ENCODE data around the gene ONECUT3. TPM values are rescaled to one million over a fixed set of nuclear protein-coding genes. Genes with fewer than 3 reads are reported as not detected.

The ONECUT3 gene
- total and polyA plus RNA-seq, 10 of the 15 experiments (the other 5 are each of a cell fraction or from before 2014, with no cell fraction given) = not detected

DNA sequence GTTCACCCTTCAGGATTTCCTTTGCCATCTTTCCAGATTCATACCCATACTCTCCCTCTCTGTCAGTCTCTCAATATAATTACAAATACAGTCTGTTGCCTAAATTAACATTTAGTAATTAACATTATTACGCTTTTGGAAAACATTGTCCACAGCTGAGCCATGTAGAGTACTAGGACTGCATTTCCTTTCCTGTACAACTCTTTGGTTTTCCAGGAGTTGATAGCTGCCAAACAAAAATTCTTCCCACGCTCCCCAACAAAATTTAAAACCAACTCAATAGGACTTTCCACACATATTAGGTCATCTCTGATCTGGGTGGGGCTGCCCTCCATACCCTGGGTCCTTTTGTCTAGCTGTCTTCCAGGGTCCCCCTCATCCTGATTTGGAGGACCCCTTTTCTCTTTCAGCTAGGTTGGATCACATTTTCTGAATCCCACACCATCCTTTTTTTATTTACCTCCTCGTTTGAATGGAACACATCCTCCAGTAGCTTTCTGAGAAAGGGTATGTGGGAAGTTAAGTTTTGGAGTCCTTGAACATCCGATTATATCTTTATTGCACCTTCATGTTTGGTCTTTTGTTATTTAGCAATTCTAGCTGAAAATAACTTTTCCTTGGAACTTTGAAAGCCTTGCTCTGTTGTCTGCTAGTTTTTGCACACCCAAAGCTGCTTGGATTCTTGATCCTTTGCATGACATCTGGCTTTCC lies 17.7 kb downstream of the ONECUT3 start:
- no peak for DNase-seq (ENCODE audit: low read depth, low spot score)
- Histone ChIP-seq H3K27ac (ENCODE audit: control insufficient read depth, insufficient read depth) (no peak overlapping the region), H3K27me3 (replicated peaks in 1 of 2; ENCODE audit: control insufficient read depth in 2 of 2, insufficient read depth in 2 of 2, low read length in 1 of 2) (peaks cover 2 to 3% of the 10 kb centered on the region in 2 experiments; a peak in 3 of 4 replicates), H3K79me2 (ENCODE audit: control insufficient read depth, insufficient read depth, low read length) (no peaks in the 10 kb centered on the region), H3K4me2 (ENCODE audit: control insufficient read depth, insufficient read depth) (no peak overlapping the region), H3K36me3 (ENCODE audit: control insufficient read depth in 2 of 2, insufficient read depth in 2 of 2, low read length in 1 of 2) (no peaks in the 10 kb centered on the region), H3K4me1 (ENCODE audit: control insufficient read depth, insufficient read depth, low read length) (no peaks in the 10 kb centered on the region), H3K9me3 (replicated peaks; ENCODE audit: control insufficient read depth, insufficient read depth, low read length) (peaks cover 9% of the 10 kb centered on the region), H4K20me1 (ENCODE audit: control insufficient read depth, insufficient read depth) (no peaks in the 10 kb centered on the region), H3K4me3 (no peak overlapping the region), H2AFZ (ENCODE audit: control insufficient read depth, low read depth, low read length) (no peak overlapping the region), H3K9ac (ENCODE audit: control insufficient read depth, insufficient read depth, low read length) (no peak overlapping the region)
- ChIA-PET CTCF (interaction anchor here (1.0 to 3.6 kb wide), 4 partner anchors 11 to 225 kb away, joined by 3 to 22 read pairs (median 5); no protein-coding TSS in a partner anchor), POLR2A (no interaction called here), SMC1A (ENCODE audit: uncharacterized antibody, unreplicated experiment) (interaction anchor here (1.3 kb wide), 1 partner anchor 225 kb away, joined by 5 read pairs; no protein-coding TSS in a partner anchor), RAD21 (ENCODE audit: unreplicated experiment) (interaction anchor here (0.6 to 2.6 kb wide), 3 partner anchors 163 to 399 kb away, joined by 3 to 7 read pairs (median 3); no protein-coding TSS in a partner anchor)
- no peak for FAIRE-seq
- WGBS (ENCODE audit: insufficient coverage, insufficient replicate concordance, low lambda C conversion rate, missing lambda C conversion rate) = 21% methylated on average over 4 of the region's 4 CpGs
- in situ Hi-C loops (cut with MboI) (no loop called here), intact Hi-C loops (cut with micrococcal nuclease; ENCODE audit: unreplicated experiment) (no loop called here)
- BruUV-seq (replicated peaks) = no TSS peak
- no peak for ATAC-seq
- TF ChIP-seq, protein P1, sequence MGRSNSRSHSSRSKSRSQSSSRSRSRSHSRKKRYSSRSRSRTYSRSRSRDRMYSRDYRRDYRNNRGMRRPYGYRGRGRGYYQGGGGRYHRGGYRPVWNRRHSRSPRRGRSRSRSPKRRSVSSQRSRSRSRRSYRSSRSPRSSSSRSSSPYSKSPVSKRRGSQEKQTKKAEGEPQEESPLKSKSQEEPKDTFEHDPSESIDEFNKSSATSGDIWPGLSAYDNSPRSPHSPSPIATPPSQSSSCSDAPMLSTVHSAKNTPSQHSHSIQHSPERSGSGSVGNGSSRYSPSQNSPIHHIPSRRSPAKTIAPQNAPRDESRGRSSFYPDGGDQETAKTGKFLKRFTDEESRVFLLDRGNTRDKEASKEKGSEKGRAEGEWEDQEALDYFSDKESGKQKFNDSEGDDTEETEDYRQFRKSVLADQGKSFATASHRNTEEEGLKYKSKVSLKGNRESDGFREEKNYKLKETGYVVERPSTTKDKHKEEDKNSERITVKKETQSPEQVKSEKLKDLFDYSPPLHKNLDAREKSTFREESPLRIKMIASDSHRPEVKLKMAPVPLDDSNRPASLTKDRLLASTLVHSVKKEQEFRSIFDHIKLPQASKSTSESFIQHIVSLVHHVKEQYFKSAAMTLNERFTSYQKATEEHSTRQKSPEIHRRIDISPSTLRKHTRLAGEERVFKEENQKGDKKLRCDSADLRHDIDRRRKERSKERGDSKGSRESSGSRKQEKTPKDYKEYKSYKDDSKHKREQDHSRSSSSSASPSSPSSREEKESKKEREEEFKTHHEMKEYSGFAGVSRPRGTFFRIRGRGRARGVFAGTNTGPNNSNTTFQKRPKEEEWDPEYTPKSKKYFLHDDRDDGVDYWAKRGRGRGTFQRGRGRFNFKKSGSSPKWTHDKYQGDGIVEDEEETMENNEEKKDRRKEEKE (IDR thresholded peaks at IDR 0.05) = no peak
- TF ChIP-seq NRF1 (conservative IDR thresholded peaks at IDR 0.05; ENCODE audit: low read depth, low read length) = no peak
- no peak for TF ChIP-seq CREB1 (IDR thresholded peaks at IDR 0.05; ENCODE audit: low read depth)
- TF ChIP-seq NFIC (IDR thresholded peaks at IDR 0.05; ENCODE audit: low read depth, low read length) = no peak
- no peak for TF ChIP-seq CBX5 (IDR thresholded peaks at IDR 0.05; ENCODE audit: low read depth)
- TF ChIP-seq FOS (IDR thresholded peaks at IDR 0.05; ENCODE audit: borderline replicate concordance, extremely low read depth, insufficient read length) = no peak
- no peak for TF ChIP-seq SREBF2 (IDR thresholded peaks at IDR 0.05; ENCODE audit: low read length)
- TF ChIP-seq, protein P2, sequence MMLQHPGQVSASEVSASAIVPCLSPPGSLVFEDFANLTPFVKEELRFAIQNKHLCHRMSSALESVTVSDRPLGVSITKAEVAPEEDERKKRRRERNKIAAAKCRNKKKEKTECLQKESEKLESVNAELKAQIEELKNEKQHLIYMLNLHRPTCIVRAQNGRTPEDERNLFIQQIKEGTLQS (IDR thresholded peaks at IDR 0.05; ENCODE audit: borderline replicate concordance, extremely low read depth, low read depth, low read length) = no peak
- TF ChIP-seq CBX3 (IDR thresholded peaks at IDR 0.05; ENCODE audit: borderline replicate concordance, low read depth) = no peak
- TF ChIP-seq ZZZ3 (IDR thresholded peaks at IDR 0.05; ENCODE audit: control insufficient read depth, insufficient read length, low read depth) = no peak
